NCI-H2227 (cell line): ENCODE measurements around the gene IGF2.

Source experiments
- DNase-seq: peaks from one replicate; lab custom pipeline; 2025; ENCODE audit not compliant: unreplicated experiment; lab: John Stamatoyannopoulos, UW

The IGF2 gene

DNA sequence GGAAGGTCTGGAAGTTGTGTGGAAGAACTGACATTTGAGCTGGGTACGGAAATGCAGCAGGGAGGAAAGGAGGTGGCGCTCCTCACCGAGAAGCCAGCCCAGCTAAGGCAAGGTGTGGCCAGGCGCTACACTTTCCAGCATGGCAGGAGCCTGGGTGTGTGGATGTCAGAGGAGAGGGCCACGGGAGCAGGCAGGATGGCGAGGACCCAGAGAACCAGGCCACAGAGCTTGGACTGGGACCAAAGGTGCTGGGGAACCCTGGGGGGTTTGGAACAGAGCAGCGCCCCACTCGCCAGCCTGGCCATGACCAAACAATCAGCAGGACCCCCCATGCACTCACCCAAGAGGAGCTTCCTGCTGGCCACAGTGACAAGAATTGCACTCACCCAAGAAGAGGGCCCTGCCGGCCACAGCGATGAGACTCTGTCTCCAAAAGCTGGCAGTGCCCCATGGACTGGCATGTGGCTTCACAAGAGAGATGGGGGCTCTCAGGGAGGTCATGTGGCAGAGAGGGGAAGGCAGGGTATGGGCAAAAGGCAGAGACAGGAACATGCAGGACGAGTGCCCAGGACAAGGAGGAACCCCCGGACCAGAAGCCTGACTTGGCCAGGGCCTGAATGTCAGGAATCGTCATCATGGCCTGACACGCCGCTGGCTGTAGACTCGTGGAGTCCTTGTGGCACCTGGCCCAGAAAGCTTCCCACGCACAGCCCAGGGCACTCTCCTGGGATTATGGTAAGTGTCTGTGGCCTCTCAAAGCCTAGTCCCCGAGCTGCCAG is 45.4 kb downstream of the IGF2 start:
- no peak for DNase-seq

- no peak for DNase-seq
Measured at GRCh38 chr11:2092956-2093412, 46.2 kb downstream of the IGF2 start.

GRCh38 chr11:2092464-2092910 is 46.7 kb downstream of the IGF2 start:
- DNase-seq: no peak

- DNase-seq: no peak
Measured at GRCh38 chr11:2091786-2092463, 47.3 kb downstream of the IGF2 start.

- DNase-seq: no peak
Measured at GRCh38 chr11:2091112-2091746, 48.0 kb downstream of the IGF2 start.

DNA sequence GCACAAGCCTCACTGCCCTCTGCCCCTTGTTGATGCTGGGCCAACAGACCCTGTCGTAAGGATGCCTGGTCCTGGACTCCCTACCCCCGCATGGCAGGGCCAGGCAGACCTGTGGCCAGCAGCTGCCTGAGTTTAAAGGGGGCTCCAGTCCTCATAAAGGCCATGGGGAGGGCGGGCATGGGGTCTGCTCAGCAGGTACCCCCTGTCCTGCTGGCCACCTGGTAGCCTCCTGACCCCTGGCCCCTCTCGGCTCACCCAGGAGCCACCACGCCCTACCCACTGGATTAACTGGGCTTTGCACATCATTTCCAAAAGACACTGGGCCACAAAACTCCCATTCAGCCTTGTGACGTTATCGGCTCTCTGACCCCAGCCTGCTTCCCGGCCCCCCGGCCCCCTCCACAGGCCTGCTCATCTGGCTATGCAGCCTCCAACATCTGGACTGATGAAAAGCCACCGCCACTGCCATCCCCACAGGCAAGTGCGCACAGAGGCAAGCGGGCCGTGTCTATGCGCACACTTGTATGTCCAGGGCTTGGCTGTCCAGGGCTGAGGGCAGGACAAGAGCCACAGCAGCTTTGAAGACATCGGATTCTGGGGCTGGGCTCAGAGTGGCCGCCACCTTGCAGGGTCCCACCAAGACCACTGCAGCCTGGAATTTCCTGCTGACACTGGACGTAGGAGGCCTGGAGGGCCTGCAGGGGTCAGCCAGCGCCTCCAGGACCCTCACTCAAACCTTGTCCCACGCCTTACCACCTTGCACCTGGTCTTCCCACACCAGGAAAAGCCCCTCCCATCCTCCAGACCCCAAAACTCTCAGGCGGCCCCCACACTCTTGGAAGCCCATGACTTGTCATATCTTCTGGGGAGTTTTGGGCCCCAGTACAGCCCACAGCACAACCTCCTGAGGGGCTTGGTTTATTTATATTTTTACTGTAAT is 48.7 kb downstream of the IGF2 start:
- no peak for DNase-seq

- no peak for DNase-seq
Measured at GRCh38 chr11:2089536-2090165, 49.5 kb downstream of the IGF2 start.

- no peak for DNase-seq
Measured at GRCh38 chr11:2088746-2089535, 50.2 kb downstream of the IGF2 start.

GRCh38 chr11:2088284-2088683 is 50.9 kb downstream of the IGF2 start:
- DNase-seq: no peak

DNA sequence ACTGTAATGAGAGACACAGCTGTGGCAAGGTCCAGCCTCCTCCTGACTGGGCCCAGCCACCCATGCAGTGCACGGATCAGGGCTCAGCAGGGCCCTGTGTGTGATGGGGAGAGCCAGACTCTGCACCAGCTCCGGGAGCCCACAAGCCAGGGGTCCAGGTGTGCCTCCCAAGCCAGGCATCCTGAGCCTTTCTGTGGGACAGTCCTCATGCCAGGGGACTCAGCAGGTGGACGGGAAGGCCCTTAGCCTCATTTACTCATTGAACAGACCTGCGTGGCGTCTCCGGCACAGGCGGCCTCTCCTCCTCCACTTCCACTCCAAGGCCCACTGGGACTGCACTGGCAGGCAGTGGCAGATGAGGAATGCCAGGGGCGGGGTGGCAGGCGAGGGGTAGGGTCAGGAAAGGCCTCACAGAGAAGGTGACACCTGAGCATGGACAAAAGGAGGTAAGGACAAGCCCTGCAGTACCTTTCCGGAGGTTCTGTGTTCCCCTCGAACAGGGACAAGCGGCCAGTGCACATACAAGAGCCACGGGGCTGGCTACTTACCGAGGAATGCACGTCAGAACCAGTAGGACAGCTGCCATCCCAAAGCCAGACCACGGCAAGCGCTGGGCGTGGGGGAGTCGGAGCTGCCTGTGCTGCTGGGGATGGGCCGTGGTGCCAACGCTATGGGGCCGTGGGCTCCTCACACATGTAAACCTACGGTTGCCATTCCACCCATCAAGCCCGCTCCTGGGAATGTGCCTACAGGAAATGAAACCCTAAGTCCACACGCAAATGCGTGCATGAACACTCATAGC is 52.7 kb downstream of the IGF2 start:
- no peak for DNase-seq

GRCh38 chr11:2085251-2086066 is 53.7 kb downstream of the IGF2 start:
- no peak for DNase-seq

GRCh38 chr11:2084721-2085120 is 54.5 kb downstream of the IGF2 start:
- no peak for DNase-seq
